ACHN (cell line): ENCODE results near the gene ZNF614.
"Not testable (repeated sequence)": the region's sequence is repeated elsewhere in the genome, so short reads cannot be mapped to it uniquely, and the experiment has no call there.

Source experiments
- DNase-seq: peaks from one replicate; pipeline ENCODE4 v3.0.0-alpha.2; 2015
- in situ Hi-C: cut with HindIII; loops from 2 replicates; pipeline ENCODE4 v1.10.0; 2017; ENCODE audit warnings: low sequenced_read_pairs, low pct_ligation_motif_present, low pct_unique_long_range_greater_than_20kb

Gene ZNF614

GRCh38 chr19:52028027-52028779 lies at the start of gene ZNF614:
Gene ZNF614, minus strand, starts transcription at chr19:52028379. Its CDS starts 2,634 bp downstream, at chr19:52025745.
- DNase-seq: peak; percentile 82
- in situ Hi-C loops: no loop called here

GRCh38 chr19:52070496-52070895 lies 42.3 kb upstream of the ZNF614 start:
- no peak for DNase-seq
- in situ Hi-C loops: no loop called here

- in situ Hi-C loops: no loop called here
- no peak for DNase-seq
These were observed 41.5 kb upstream of the ZNF614 start for GRCh38 chr19:52069653-52070052.

GRCh38 chr19:52066258-52066863 lies 38.2 kb upstream of the ZNF614 start:
- in situ Hi-C loops: no loop called here
- DNase-seq: no peak

GRCh38 chr19:52065399-52065798 lies 37.2 kb upstream of the ZNF614 start:
- no peak for DNase-seq
- in situ Hi-C loops: no loop called here

GRCh38 chr19:52056480-52056879 lies 28.3 kb upstream of the ZNF614 start:
- DNase-seq, in situ Hi-C loops: not testable (repeated sequence)

GRCh38 chr19:52051736-52052135 lies 23.6 kb upstream of the ZNF614 start:
- DNase-seq, in situ Hi-C loops: not testable (repeated sequence)

GRCh38 chr19:52048555-52049501 lies 20.6 kb upstream of the ZNF614 start, which contains the start of gene ZNF432:
Gene ZNF432, minus strand, starts transcription at chr19:52048838. Its CDS starts 1,970 bp downstream, at chr19:52046868.
- peak; percentile 57 for DNase-seq
- in situ Hi-C loops: no loop called here

GRCh38 chr19:52039169-52039568 lies 11.0 kb upstream of the ZNF614 start:
- no peak for DNase-seq
- in situ Hi-C loops: no loop called here

GRCh38 chr19:52034051-52034728 lies 6.0 kb upstream of the ZNF614 start:
- in situ Hi-C loops: no loop called here
- no peak for DNase-seq

GRCh38 chr19:52028780-52029123 lies 573 bp upstream of the ZNF614 start:
- in situ Hi-C loops: no loop called here
- no peak for DNase-seq

- DNase-seq, in situ Hi-C loops: not testable (repeated sequence)
These were observed 1.8 kb downstream of the ZNF614 start for GRCh38 chr19:52026255-52026990.

GRCh38 chr19:52024478-52024877 lies 3.7 kb downstream of the ZNF614 start:
- in situ Hi-C loops, DNase-seq: not testable (repeated sequence)

GRCh38 chr19:52022193-52022592 lies 6.0 kb downstream of the ZNF614 start:
- no peak for DNase-seq
- in situ Hi-C loops: no loop called here

GRCh38 chr19:52020506-52020905 lies 7.7 kb downstream of the ZNF614 start:
- in situ Hi-C loops: no loop called here
- no peak for DNase-seq

GRCh38 chr19:52010674-52011073 lies 17.5 kb downstream of the ZNF614 start:
- DNase-seq: no peak
- in situ Hi-C loops: no loop called here

GRCh38 chr19:52007806-52008557 lies 20.2 kb downstream of the ZNF614 start, which contains the start of gene ZNF615:
Gene ZNF615, minus strand, starts transcription at chr19:52008211. Its CDS starts 4,500 bp downstream, at chr19:52003711.
- in situ Hi-C loops: no loop called here
- DNase-seq: peak; percentile 76
